WTC11 (cell line): ENCODE results near the gene NCL. TPM values are rescaled to one million over a fixed set of nuclear protein-coding genes. Genes with fewer than 3 reads are reported as not detected.

ENCODE experiments used
- ATAC-seq: fragments of 200-7000 bp; cut with Tn5 transposase; 2 replicates; pipeline ENCODE4 v1.10.0; 2021; ENCODE audit warnings: mild to moderate bottlenecking, moderate library complexity
- CTCF ChIA-PET: fragments of 300-600 bp; sonication (Branson Sonifier 250); formaldehyde crosslinking; loops from one replicate; lab custom pipeline; 2021; ENCODE audit warnings: antibody characterized with exemption; lab: Charles Lee
- POLR2A ChIA-PET: fragments of 350-600 bp; sonication (Branson Sonifier 250); formaldehyde crosslinking; loops from one replicate; lab custom pipeline; 2021; ENCODE audit warnings: antibody characterized with exemption; lab: Charles Lee
- DNase-seq: peaks from one replicate; pipeline ENCODE4 v3.0.0; 2021; ENCODE audit warnings: low spot score
- H3K27ac Mint-ChIP-seq: 2 replicates; pipeline ENCODE4 v1.8.0; 2021; ENCODE audit warnings: mixed read lengths
- H3K27me3 Mint-ChIP-seq: 2 replicates; pipeline ENCODE4 v1.8.0; 2021; ENCODE audit warnings: low read depth, mild to moderate bottlenecking, moderate library complexity, mixed read lengths
- H3K36me3 Mint-ChIP-seq: 2 replicates; pipeline ENCODE4 v1.8.0; 2021; ENCODE audit warnings: mixed read lengths
- H3K4me1 Mint-ChIP-seq: 2 replicates; pipeline ENCODE4 v1.8.0; 2022; ENCODE audit warnings: mixed read lengths
- H3K4me3 Mint-ChIP-seq: 2 replicates; pipeline ENCODE4 v1.8.0; 2021; ENCODE audit warnings: mild to moderate bottlenecking, moderate library complexity, mixed read lengths
- H3K9me3 Mint-ChIP-seq: 2 replicates; pipeline ENCODE4 v1.8.0; 2021; ENCODE audit warnings: mixed read lengths
- CREB1 ChIP-seq: sonication (generic); formaldehyde crosslinking; IDR thresholded peaks from 2 replicates; pipeline ENCODE4 v1.8.0; 2023; ENCODE audit warnings: mild to moderate bottlenecking, missing genetic modification reagents
- E2F5 ChIP-seq: sonication (generic); formaldehyde crosslinking; IDR thresholded peaks from 2 replicates; pipeline ENCODE4 v1.8.1; 2022; ENCODE audit warnings: mild to moderate bottlenecking, moderate library complexity, missing genetic modification reagents
- ESRRA ChIP-seq: sonication (generic); formaldehyde crosslinking; IDR thresholded peaks from 2 replicates; pipeline ENCODE4 v1.8.1; 2022; ENCODE audit warnings: mild to moderate bottlenecking, missing genetic modification reagents, borderline replicate concordance
- ETV6 ChIP-seq: sonication (generic); formaldehyde crosslinking; IDR thresholded peaks from 2 replicates; pipeline ENCODE4 v1.8.1; 2022; ENCODE audit warnings: mild to moderate bottlenecking, missing genetic modification reagents
- GTF2I ChIP-seq: fragments of 250-450 bp; sonication (Bioruptor Pico); conservative IDR thresholded peaks from 2 replicates; pipeline ENCODE4 v1.4.0; 2021; ENCODE audit warnings: mild to moderate bottlenecking
- NFATC4 ChIP-seq: fragments of 250-450 bp; sonication (Bioruptor Pico); IDR thresholded peaks from 2 replicates; pipeline ENCODE4 v1.9.0; 2021; ENCODE audit warnings: mild to moderate bottlenecking
- NR1H2 ChIP-seq: sonication (generic); formaldehyde crosslinking; IDR thresholded peaks from 2 replicates; pipeline ENCODE4 v1.9.0; 2021; ENCODE audit warnings: mild to moderate bottlenecking, moderate library complexity, missing genetic modification reagents
- NR2C2 ChIP-seq: sonication (generic); formaldehyde crosslinking; IDR thresholded peaks from 2 replicates; pipeline ENCODE4 v1.8.0; 2022; ENCODE audit warnings: mild to moderate bottlenecking, missing genetic modification reagents
- PRRX2 ChIP-seq: fragments of 250-450 bp; sonication (Bioruptor Pico); IDR thresholded peaks from 2 replicates; pipeline ENCODE4 v1.8.0; 2021; ENCODE audit warnings: mild to moderate bottlenecking
- RORB ChIP-seq: fragments of 250-450 bp; sonication (Bioruptor Pico); IDR thresholded peaks from 2 replicates; pipeline ENCODE4 v1.9.0; 2021; ENCODE audit warnings: mild to moderate bottlenecking
- SMAD3 ChIP-seq: sonication (generic); formaldehyde crosslinking; IDR thresholded peaks from 2 replicates; pipeline ENCODE4 v1.8.0; 2022; ENCODE audit warnings: missing genetic modification reagents, mild to moderate bottlenecking, borderline replicate concordance
- SMAD4 ChIP-seq: sonication (generic); formaldehyde crosslinking; IDR thresholded peaks from 2 replicates; pipeline ENCODE4 v1.8.0; 2022; ENCODE audit warnings: mild to moderate bottlenecking, missing genetic modification reagents
- SOX15 ChIP-seq: fragments of 250-450 bp; sonication (Bioruptor Pico); IDR thresholded peaks from 2 replicates; pipeline ENCODE4 v1.9.0; 2021; ENCODE audit warnings: mild to moderate bottlenecking
- TCF7 ChIP-seq: sonication (generic); formaldehyde crosslinking; IDR thresholded peaks from 2 replicates; pipeline ENCODE4 v1.8.0; 2022; ENCODE audit warnings: mild to moderate bottlenecking, low read depth, missing genetic modification reagents, moderate library complexity
- TEAD4 ChIP-seq: sonication (generic); formaldehyde crosslinking; IDR thresholded peaks from 2 replicates; pipeline ENCODE4 v1.8.0; 2022; ENCODE audit warnings: mild to moderate bottlenecking, missing genetic modification reagents
- TP53 ChIP-seq: sonication (generic); formaldehyde crosslinking; IDR thresholded peaks from 2 replicates; pipeline ENCODE4 v1.8.1; 2023; ENCODE audit warnings: mild to moderate bottlenecking, missing genetic modification reagents
- USF2 ChIP-seq: sonication (generic); formaldehyde crosslinking; IDR thresholded peaks from 2 replicates; pipeline ENCODE4 v1.8.1; 2023; ENCODE audit warnings: mild to moderate bottlenecking, missing genetic modification reagents, moderate library complexity
- ZBTB21 ChIP-seq: sonication (generic); formaldehyde crosslinking; IDR thresholded peaks from 2 replicates; pipeline ENCODE4 v1.8.1; 2023; ENCODE audit warnings: mild to moderate bottlenecking, missing genetic modification reagents, borderline replicate concordance
- ZNF121 ChIP-seq: sonication (generic); formaldehyde crosslinking; IDR thresholded peaks from 2 replicates; pipeline ENCODE4 v1.8.0; 2023; ENCODE audit warnings: missing genetic modification reagents
- ZNF423 ChIP-seq: fragments of 250-450 bp; sonication (Bioruptor Pico); IDR thresholded peaks from 2 replicates; pipeline ENCODE4 v2.1.2; 2022; ENCODE audit warnings: mild to moderate bottlenecking, moderate library complexity
- total RNA-seq: library from RNA; stranded (reverse); gene quantifications from 3 replicates; pipeline ENCODE4 v1.2.3, GENCODE V29; 2021
- TF ChIP-seq, protein P1 (sequence below): sonication (generic); formaldehyde crosslinking; IDR thresholded peaks from 2 replicates; pipeline ENCODE4 v1.8.1; 2023; ENCODE audit warnings: mild to moderate bottlenecking, missing genetic modification reagents

The NCL gene
- total RNA-seq, 1 experiment from 2014 or later, result 1,223 TPM

DNA sequence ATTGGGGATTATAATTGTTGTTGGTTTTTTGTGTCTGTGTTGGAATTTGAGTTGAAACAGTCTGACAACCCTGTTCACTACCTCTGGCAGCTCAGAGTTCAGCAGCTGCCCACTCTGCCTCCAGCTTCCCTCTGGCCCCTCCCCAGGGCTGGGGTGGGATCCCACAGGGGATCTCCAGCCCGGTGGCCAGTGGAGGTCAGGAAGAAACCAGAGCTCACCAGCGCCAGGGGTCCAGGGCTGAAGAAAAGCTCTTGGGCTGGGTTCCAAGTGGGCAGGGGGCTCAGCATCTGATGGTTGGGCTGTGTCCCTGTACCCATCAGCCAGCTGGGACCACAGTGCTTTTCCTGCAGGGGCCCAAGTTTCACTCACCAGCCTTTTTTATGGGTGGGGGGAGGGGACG is 16.5 kb upstream of the NCL start:
- TF ChIP-seq SMAD3, result no peak
- Mint-ChIP-seq H3K9me3 (peaks cover 3% of the 10 kb centered on the region), H3K27me3 (no peaks in the 10 kb centered on the region; the same call in 1 of the 2 replicates), H3K4me3 (no peak overlapping the region), H3K27ac (no peak overlapping the region), H3K36me3 (no peaks in the 10 kb centered on the region), H3K4me1 (peaks cover 7% of the 10 kb centered on the region)
- POLR2A ChIA-PET, result interaction anchor here (0.6 to 3.7 kb wide), 3 partner anchors 12 to 17 kb away, joined by 4 to 23 read pairs (median 6); partner anchors contain the start of gene NCL
- ATAC-seq (no peak), DNase-seq (no peak)
- CTCF ChIA-PET, result interaction anchor here (0.9 to 4.4 kb wide), 8 partner anchors 11 to 254 kb away, joined by 3 to 74 read pairs (median 5); partner anchors contain the start of gene NCL

DNA sequence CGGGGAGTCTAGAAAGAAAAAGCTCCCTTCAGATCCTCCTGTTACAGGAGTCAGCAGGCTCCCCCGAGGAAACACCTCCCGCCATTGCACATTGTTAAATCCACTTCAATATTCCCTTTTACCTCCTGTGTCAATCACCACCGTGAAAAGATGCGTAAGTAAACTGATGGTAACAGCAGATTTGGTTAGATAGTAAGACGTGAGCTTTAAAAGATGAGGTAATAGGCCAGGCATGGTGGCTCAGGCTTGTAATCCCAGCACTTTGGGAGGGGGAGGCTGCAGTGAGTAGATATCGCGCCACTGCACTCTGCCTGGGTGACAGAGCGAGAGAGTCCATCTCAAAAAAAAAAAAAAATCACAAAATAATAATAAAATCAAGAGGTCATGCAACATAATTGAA is 15.2 kb upstream of the NCL start:
- peaks cover 7% of the 10 kb centered on the region for H3K4me1 Mint-ChIP-seq
- ChIA-PET POLR2A (no interaction called here), CTCF (interaction anchor here (1.5 kb wide), 1 partner anchor 12 kb away, joined by 3 read pairs; no protein-coding TSS in a partner anchor)
- no peak for ATAC-seq
- no peak overlapping the region for H3K4me3 Mint-ChIP-seq
- no peaks in the 10 kb centered on the region for H3K9me3 Mint-ChIP-seq
- H3K27ac Mint-ChIP-seq, result no peak overlapping the region
- no peaks in the 10 kb centered on the region; the same call in 1 of the 2 replicates for H3K27me3 Mint-ChIP-seq
- no peak for DNase-seq
- TF ChIP-seq, protein P1, sequence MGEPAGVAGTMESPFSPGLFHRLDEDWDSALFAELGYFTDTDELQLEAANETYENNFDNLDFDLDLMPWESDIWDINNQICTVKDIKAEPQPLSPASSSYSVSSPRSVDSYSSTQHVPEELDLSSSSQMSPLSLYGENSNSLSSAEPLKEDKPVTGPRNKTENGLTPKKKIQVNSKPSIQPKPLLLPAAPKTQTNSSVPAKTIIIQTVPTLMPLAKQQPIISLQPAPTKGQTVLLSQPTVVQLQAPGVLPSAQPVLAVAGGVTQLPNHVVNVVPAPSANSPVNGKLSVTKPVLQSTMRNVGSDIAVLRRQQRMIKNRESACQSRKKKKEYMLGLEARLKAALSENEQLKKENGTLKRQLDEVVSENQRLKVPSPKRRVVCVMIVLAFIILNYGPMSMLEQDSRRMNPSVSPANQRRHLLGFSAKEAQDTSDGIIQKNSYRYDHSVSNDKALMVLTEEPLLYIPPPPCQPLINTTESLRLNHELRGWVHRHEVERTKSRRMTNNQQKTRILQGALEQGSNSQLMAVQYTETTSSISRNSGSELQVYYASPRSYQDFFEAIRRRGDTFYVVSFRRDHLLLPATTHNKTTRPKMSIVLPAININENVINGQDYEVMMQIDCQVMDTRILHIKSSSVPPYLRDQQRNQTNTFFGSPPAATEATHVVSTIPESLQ, result no peak
- TF ChIP-seq NR2C2 (CRISPR knock-in tag) (no peak), ZNF423 (CRISPR knock-in tag) (no peak), RORB (CRISPR knock-in tag) (no peak), GTF2I (no peak), CREB1 (CRISPR knock-in tag) (no peak), NR1H2 (CRISPR knock-in tag) (no peak), NFATC4 (CRISPR knock-in tag) (no peak)
- TF ChIP-seq, all 79 proteins: peak for 0
- H3K36me3 Mint-ChIP-seq, result no peaks in the 10 kb centered on the region

- peaks cover 3% of the 10 kb centered on the region for H3K4me1 Mint-ChIP-seq
- no peak overlapping the region for H3K4me3 Mint-ChIP-seq
- no peaks in the 10 kb centered on the region for H3K36me3 Mint-ChIP-seq
- peaks cover 5% of the 10 kb centered on the region for H3K27me3 Mint-ChIP-seq
- no peaks in the 10 kb centered on the region for H3K9me3 Mint-ChIP-seq
- DNase-seq (no peak), ATAC-seq (no peak)
- ChIA-PET POLR2A (no interaction called here), CTCF (interaction anchor here (0.7 to 1.2 kb wide), 2 partner anchors 64 to 424 kb away, joined by 3 to 5 read pairs; no protein-coding TSS in a partner anchor)
- H3K27ac Mint-ChIP-seq, result no peak overlapping the region
- TF ChIP-seq PRRX2 (CRISPR knock-in tag), result no peak
- TF ChIP-seq USF2 (CRISPR knock-in tag), result no peak
- TF ChIP-seq ZNF121 (CRISPR knock-in tag), result no peak
- no peak for TF ChIP-seq ESRRA (CRISPR knock-in tag)
- no peak for TF ChIP-seq E2F5 (CRISPR knock-in tag)
- no peak for TF ChIP-seq SOX15 (CRISPR knock-in tag)
- TF ChIP-seq SMAD4 (CRISPR knock-in tag), result no peak
- no peak for TF ChIP-seq CREB1 (CRISPR knock-in tag)
These were observed 12.6 kb upstream of the NCL start for GRCh38 chr2:231476920-231477319.

DNA sequence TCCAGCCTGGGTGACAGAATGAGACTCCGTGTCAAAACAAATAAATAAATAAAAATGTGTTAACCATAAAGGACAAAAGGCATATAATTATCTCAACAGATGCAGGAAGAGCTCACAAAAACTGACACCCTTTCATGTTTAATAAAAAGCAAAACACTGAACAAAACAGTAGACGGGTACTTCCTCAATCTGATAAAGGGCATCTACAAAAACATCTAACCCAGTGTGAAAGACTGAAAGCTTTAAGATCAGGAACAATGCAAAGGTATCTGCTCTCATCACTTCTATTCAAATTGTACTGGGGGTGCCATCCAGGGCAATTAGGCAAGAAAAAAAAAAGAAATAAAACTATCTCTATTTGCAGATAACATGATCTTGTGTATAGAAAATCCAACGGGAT is 11.7 kb upstream of the NCL start:
- no peak overlapping the region for H3K27ac Mint-ChIP-seq
- CTCF ChIA-PET, result interaction anchor here (1.1 to 2.2 kb wide), 4 partner anchors 11 to 41 kb away, joined by 3 to 6 read pairs (median 4); no protein-coding TSS in a partner anchor

More for the DNA sequence above, 11.7 kb upstream of the NCL start:
- Mint-ChIP-seq H3K27me3 (peaks cover 5% of the 10 kb centered on the region), H3K4me1 (peaks cover 3% of the 10 kb centered on the region), H3K36me3 (no peaks in the 10 kb centered on the region), H3K9me3 (no peaks in the 10 kb centered on the region), H3K4me3 (no peak overlapping the region)
- TF ChIP-seq ETV6 (CRISPR knock-in tag) (no peak), NFATC4 (CRISPR knock-in tag) (no peak), TP53 (CRISPR knock-in tag) (no peak), TCF7 (no peak), TEAD4 (no peak), ZBTB21 (CRISPR knock-in tag) (no peak)
- no peak for ATAC-seq
- POLR2A ChIA-PET, result no interaction called here
- DNase-seq, result no peak
